GM12874 (cell line): ENCODE results near the gene DPF1.

Source experiments
- TF ChIP-seq, protein P1 (sequence below): IDR thresholded peaks from 2 replicates; pipeline ENCODE4 v1.5.1; 2011; ENCODE audit warnings: low read depth, mild to moderate bottlenecking, control low read depth, low read length, moderate library complexity; ENCODE audit not compliant: insufficient read depth

Gene DPF1

DNA sequence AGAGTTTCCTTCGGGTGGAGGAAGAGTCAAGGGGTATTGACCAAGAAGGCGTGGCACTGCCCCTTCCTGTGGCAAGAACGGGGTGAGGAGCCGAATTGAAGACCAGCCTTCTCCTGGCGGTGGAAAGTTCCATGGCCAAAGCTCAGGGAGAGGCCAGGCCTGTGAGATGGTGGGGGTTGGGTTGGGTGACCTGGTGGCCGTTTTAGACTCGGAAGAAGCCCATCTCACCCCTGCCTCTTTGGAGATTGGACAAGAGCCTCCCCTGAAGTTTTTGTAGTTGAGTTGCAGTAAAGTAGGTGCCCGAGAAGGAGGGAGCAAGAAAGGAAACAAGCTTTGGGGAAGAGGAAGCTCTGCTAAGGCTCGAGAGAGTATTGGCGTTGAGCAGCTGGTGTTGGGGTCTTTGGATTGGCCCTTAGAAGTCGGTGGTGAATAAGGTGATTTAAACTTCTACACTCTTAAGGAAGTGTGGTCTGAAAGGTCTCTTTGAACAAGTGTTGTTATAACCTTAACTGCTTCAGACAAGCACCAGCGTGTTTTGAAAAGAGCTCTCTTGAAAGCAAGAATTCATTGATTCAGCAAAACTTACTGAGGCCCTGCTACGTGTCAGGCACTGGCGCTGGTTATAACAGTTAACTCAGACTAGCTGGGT is 41.3 kb upstream of the DPF1 start:
- TF ChIP-seq, protein P1, sequence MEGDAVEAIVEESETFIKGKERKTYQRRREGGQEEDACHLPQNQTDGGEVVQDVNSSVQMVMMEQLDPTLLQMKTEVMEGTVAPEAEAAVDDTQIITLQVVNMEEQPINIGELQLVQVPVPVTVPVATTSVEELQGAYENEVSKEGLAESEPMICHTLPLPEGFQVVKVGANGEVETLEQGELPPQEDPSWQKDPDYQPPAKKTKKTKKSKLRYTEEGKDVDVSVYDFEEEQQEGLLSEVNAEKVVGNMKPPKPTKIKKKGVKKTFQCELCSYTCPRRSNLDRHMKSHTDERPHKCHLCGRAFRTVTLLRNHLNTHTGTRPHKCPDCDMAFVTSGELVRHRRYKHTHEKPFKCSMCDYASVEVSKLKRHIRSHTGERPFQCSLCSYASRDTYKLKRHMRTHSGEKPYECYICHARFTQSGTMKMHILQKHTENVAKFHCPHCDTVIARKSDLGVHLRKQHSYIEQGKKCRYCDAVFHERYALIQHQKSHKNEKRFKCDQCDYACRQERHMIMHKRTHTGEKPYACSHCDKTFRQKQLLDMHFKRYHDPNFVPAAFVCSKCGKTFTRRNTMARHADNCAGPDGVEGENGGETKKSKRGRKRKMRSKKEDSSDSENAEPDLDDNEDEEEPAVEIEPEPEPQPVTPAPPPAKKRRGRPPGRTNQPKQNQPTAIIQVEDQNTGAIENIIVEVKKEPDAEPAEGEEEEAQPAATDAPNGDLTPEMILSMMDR: no peak

DNA sequence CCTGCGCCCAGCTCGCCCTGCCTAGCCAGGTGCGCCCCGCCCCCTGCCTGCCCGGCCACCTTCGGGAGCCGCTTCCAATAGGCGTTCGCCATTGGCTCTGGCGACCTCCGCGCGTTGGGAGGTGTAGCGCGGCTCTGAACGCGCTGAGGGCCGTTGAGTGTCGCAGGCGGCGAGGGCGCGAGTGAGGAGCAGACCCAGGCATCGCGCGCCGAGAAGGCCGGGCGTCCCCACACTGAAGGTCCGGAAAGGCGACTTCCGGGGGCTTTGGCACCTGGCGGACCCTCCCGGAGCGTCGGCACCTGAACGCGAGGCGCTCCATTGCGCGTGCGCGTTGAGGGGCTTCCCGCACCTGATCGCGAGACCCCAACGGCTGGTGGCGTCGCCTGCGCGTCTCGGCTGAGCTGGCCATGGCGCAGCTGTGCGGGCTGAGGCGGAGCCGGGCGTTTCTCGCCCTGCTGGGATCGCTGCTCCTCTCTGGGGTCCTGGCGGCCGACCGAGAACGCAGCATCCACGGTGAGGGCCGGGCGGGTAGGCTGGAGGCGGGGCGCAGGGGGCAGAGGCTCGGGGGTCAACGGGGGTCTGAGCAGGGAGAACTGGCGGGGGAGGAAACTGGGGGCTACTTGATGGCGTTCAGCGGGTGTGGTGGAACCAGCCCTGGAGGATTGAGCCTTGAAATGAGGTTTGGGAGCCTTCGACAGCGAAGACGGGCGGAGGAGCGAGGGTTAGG is 40.6 kb upstream of the DPF1 start, which contains the start of gene SPINT2:
TSS of gene SPINT2 (plus strand) at position 88 of the 727 bp plus-strand sequence. CDS start at position 408, 320 bp downstream.
- TF ChIP-seq, protein P1: no peak

DNA sequence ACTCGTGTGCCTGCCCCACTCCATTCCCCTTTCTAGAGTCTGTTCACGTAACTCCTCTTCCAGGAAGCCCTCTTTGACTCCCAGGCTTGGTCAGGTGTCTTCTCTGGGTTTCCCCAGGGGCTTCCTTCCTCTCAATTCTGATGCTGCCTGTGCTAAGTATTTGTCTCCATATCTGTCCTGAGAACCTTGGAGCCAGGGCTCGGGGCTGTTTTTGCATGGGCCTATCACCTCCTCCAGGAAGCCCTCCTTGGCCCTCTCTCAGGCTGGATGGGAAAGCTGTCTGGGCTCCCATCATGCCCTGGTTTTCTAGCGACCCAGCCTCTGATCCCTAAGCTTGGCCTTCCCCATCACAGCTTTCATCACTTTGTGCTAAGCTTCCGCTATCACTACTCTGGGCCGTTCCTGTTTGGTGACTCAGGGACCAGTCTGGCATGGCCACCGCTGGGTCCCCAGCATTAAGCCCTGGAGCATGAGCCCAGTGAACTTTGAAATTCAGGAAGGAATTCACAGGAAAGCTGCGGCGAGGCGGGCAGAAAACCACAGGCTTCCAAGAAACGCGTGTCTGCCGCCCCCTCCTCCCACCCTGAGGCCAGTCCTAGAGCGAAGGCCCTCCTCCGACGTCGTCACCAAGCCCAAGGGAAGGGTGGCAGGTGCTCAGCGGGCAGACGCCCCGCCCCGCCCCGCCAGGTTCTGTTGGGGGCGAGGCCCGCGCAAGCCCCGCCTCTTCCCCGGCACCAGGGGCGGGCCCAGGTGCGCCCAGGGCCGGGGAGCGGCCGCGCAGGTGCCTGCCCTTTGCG is 39.9 kb upstream of the DPF1 start:
- TF ChIP-seq, protein P1: no peak

DNA sequence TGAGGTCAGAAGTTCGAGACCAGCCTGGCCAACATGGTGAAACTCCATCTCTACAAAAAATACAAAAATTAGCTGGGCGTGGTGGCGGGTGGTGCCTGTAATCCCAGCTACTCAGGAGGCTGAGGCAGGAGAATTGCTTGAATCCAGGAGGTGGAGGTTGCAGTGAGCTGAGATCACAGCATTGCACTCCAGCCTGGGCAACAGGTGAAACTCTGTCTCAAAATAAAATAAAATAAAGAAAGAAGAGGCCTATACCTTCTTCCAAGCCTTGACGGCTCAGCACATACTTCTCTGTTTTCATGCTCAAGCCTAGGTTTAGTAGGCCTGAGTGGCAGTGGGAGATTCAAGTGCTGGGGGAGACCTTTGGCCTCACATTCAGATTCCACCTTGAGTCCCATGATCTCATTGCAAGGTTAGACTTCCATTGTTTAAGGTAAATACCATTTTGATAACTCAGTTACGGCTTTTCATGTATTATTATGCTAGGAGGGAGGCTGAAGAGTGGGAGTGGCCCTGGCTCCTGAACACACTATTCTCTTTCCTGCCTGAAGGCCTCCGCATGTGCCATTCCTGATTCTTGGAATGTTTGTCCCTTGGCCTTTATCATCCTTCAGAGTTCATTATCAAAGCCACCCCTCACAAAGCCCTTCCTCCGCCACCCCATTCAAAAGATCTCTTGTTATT is 38.7 kb upstream of the DPF1 start:
- TF ChIP-seq, protein P1: no peak

DNA sequence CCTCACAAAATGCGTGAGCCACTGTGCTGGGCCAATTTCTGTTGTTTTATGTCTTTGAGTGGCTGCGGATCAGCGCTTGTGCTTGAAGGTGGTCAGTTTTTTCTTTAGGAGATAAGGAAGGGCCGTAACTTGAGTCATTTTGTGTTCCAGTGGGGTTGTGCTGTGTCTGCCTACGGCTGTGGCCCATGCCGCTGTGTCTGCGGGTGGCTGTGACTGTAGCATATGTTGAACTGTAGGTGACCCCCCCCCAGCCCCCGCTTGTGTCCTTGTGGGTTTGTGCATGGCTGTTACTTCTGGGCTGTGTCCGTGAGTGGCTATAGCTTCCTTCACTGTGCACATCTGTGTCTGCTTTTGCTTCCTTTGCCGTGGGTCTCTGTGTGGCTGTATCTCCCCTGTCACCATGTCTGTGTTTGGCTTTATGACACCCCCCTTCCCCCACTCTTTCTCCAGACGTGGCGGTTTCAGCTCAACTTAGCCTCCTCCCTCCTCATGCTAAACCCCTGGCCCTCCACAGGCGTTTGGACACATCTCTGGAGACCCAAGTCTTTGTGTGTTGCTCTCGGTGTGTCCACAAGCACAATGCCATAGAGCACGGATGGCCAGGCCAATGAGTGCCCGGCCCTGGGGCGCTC is 31.5 kb upstream of the DPF1 start:
- TF ChIP-seq, protein P1: no peak

DNA sequence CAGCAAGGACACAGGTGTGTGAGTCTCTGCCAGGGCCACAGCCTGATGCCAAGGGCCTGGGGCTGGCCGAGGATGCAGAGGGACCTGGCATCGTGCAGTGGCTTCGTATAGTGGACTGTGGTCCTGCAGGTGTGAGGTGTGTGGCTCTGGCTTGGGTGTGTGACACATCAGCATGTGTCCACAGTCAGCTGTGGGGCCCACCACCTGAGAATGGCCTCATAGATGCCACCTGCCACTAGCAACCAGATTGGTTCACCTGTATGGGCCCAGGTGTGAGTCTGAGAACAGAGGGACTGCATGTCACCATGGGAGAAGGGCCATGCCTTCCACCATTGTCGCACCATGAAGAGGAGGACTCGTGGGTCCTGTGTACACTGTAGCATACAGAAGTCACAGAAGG is 29.8 kb upstream of the DPF1 start:
- TF ChIP-seq, protein P1: no peak
